B cell (primary cell): Measurements from ENCODE around the gene MT4. TPM values are rescaled to one million over a fixed set of nuclear protein-coding genes. Genes with fewer than 3 reads are reported as not detected.
A peak's percentile ranks its signal among the peaks of the same experiment; 100 is the strongest.

Experiments
- ATAC-seq: fragments of 200-7000 bp; cut with Tn5 transposase; one replicate; pipeline ENCODE4 v1.10.0; 2021; ENCODE audit warnings: low read depth, mild to moderate bottlenecking, moderate number of reproducible peaks, moderate library complexity
- CTCF ChIA-PET: fragments of 350-600 bp; sonication (Branson Sonifier 250); formaldehyde crosslinking; loops from one replicate; lab custom pipeline; 2021; ENCODE audit warnings: antibody characterized with exemption, inconsistent platforms; lab: Charles Lee
- POLR2A ChIA-PET: fragments of 350-600 bp; sonication (Branson Sonifier 250); formaldehyde crosslinking; loops from one replicate; lab custom pipeline; 2021; ENCODE audit warnings: antibody characterized with exemption; lab: Charles Lee
- DNase-seq: peaks from one replicate; pipeline ENCODE4 v3.0.0; 2013
- H2AFZ ChIP-seq: 2 replicates; pipeline ENCODE4 v1.6.1; 2012; ENCODE audit warnings: mild to moderate bottlenecking, low read depth, low read length; ENCODE audit not compliant: insufficient read depth, poor library complexity, severe bottlenecking
- H3K27ac ChIP-seq, 2 donors: 1 replicate in 1 of 2; 2 replicates in 1 of 2; pipeline ENCODE4 v1.5.1; 2012 to 2013; ENCODE audit warnings: low read length in 2 of 2, mild to moderate bottlenecking in 2 of 2, moderate library complexity in 1 of 2
- H3K27me3 ChIP-seq, 4 experiments: fragments of 200-600 bp in 1 of 4; sonication (generic) in 1 of 4; replicated peaks in 1 of 4; 1 replicate in 2 of 4; 2 replicates in 2 of 4; pipeline versions ENCODE4 v1.6.1 to v1.7.0; 2013 to 2016; ENCODE audit warnings: low read length in 3 of 4, mild to moderate bottlenecking in 2 of 4, mixed read lengths in 1 of 4, moderate library complexity in 1 of 4; ENCODE audit not compliant: insufficient read depth in 4 of 4, control insufficient read depth in 3 of 4; ENCODE audit errors: control extremely low read depth in 1 of 4
- H3K36me3 ChIP-seq, 2 experiments: replicated peaks in 1 of 2; 1 replicate in 1 of 2; 2 replicates in 1 of 2; pipeline versions ENCODE4 v1.6.1 to v1.7.1; 2013; ENCODE audit warnings: low read length in 1 of 2; ENCODE audit not compliant: insufficient read depth in 2 of 2, control insufficient read depth in 1 of 2; ENCODE audit errors: control extremely low read depth in 1 of 2, extremely low read depth in 1 of 2
- H3K4me1 ChIP-seq, 2 donors: fragments of 200-600 bp in 1 of 2; sonication (generic) in 1 of 2; 1 replicate in 1 of 2; 2 replicates in 1 of 2; pipeline versions ENCODE4 v1.5.1 to v1.6.1; 2013 to 2017; ENCODE audit warnings: low read length in 2 of 2; ENCODE audit not compliant: control insufficient read depth in 2 of 2, insufficient read depth in 2 of 2
- H3K4me2 ChIP-seq: replicated peaks from 2 replicates; pipeline ENCODE3; 2012; ENCODE audit warnings: mild to moderate bottlenecking, low read depth, low read length; ENCODE audit not compliant: poor library complexity, severe bottlenecking
- H3K4me3 ChIP-seq, 5 experiments: fragments of 200-600 bp in 1 of 5; sonication (generic) in 1 of 5; 1 replicate in 3 of 5; 2 replicates in 2 of 5; pipeline versions ENCODE4 v1.5.1 to v1.7.0; 2011 to 2016; ENCODE audit warnings: low read length in 4 of 5, mild to moderate bottlenecking in 4 of 5, low read depth in 2 of 5, control low read depth in 1 of 5, moderate library complexity in 1 of 5; ENCODE audit not compliant: insufficient read depth in 1 of 5; ENCODE audit errors: control extremely low read depth in 1 of 5, extremely low read depth in 1 of 5
- H3K79me2 ChIP-seq: fragments of 200-600 bp; sonication (generic); one replicate; pipeline ENCODE4 v1.6.0; 2016; ENCODE audit warnings: low read length; ENCODE audit not compliant: control insufficient read depth, insufficient read depth
- H3K9ac ChIP-seq: fragments of 200-600 bp; sonication (generic); 2 replicates; pipeline ENCODE4 v1.6.1; 2017; ENCODE audit warnings: mild to moderate bottlenecking, low read length, moderate library complexity
- H3K9me3 ChIP-seq, 3 donors: one replicate each; pipeline versions ENCODE4 v1.6.1 to v1.7.1; 2013; ENCODE audit warnings: low read length in 2 of 3; ENCODE audit not compliant: control insufficient read depth in 2 of 3, insufficient read depth in 1 of 3; ENCODE audit errors: control extremely low read depth in 1 of 3
- H4K20me1 ChIP-seq: 2 replicates; pipeline ENCODE4 v1.6.0; 2012; ENCODE audit warnings: mild to moderate bottlenecking, low read length; ENCODE audit not compliant: insufficient read depth, control insufficient read depth, poor library complexity, severe bottlenecking
- H3K27ac Mint-ChIP-seq: one replicate; pipeline ENCODE4 v1.8.0; 2021; ENCODE audit warnings: mixed read lengths
- H3K27me3 Mint-ChIP-seq: one replicate; pipeline ENCODE4 v1.8.0; 2021; ENCODE audit warnings: mixed read lengths
- H3K4me1 Mint-ChIP-seq: one replicate; pipeline ENCODE4 v1.8.0; 2021; ENCODE audit warnings: mixed read lengths
- H3K4me3 Mint-ChIP-seq: one replicate; pipeline ENCODE4 v1.8.0; 2021; ENCODE audit warnings: mixed read lengths
- H3K9me3 Mint-ChIP-seq: one replicate; pipeline ENCODE4 v1.8.0; 2022; ENCODE audit warnings: mixed read lengths; ENCODE audit not compliant: insufficient read depth
- EZH2 ChIP-seq: IDR thresholded peaks from 2 replicates; pipeline ENCODE4 v1.6.1; 2012; ENCODE audit warnings: borderline replicate concordance, low read depth, mild to moderate bottlenecking, moderate library complexity, low read length; ENCODE audit not compliant: insufficient read depth, poor library complexity, severe bottlenecking
- WGBS: methylation state at CpG from one replicate; pipeline ENCODE4 v1.1.5; 2013; ENCODE audit warnings: missing lambda C conversion rate; ENCODE audit not compliant: insufficient coverage; 5-methylcytosine and 5-hydroxymethylcytosine counted together
- intact Hi-C: fragments of 100-400 bp; cut with micrococcal nuclease; formaldehyde crosslinking; loops from one replicate; pipeline ENCODE4 v1.10.0; 2022
- polyA plus RNA-seq: library from polyadenylated mRNA; depleted of rRNA; stranded (reverse); fragments of >200 nt; gene quantifications from 2 replicates; pipeline ENCODE4 v1.2.3, GENCODE V29; 2012
- total RNA-seq, 2 donors: library from RNA; stranded (reverse); fragments of 120-200 nt in 1 of 2; gene quantifications; 1 replicate in 1 of 2; 2 replicates in 1 of 2; pipeline versions ENCODE4 v1.2.3 to v1.2.4, GENCODE V29; 2013 to 2022
- TF ChIP-seq, protein P1 (sequence below): fragments of 200-600 bp; IDR thresholded peaks from one replicate; pipeline ENCODE4 v1.8.0; 2022; ENCODE audit warnings: antibody characterized with exemption, mild to moderate bottlenecking

MT4 gene
- total and polyA plus RNA-seq, 2 donors (not counting 1 experiment from before 2014, with no cell fraction given), result not detected

DNA sequence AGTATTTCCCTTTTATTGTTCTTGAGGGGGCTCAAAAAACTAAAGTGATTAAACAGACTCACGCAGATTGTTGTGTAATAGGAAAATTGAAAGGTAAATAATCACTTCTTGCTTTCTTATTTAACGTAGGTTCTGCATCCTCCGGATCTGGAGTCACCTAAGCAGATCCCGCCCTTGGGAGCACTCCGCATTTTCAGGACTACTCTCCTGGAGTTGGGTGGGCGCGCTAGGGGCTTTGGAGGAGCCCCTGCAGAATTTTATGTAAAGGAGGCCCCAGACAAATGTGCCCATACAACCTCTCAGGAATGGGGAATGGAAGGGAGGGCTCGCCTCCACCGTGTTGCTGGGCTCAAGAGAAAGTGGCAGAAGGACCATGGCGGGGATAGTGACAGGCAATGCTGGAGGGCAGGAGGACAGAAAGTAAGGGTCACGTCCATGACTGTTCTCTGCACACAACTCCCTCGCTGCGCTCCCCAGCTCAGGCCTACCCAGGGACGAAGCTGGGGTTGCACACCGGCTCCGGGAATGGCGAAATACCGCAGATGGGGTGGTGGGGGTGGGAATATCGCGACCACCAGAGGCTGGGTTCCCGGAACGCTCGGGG lies 51.8 kb downstream of the MT4 start:
- H3K4me2 ChIP-seq, result peak overlapping the region; percentile 70
- ChIA-PET CTCF (interaction anchor here (1.4 kb wide), 1 partner anchor 16 kb away, joined by 6 read pairs; no protein-coding TSS in a partner anchor), POLR2A (interaction anchor here (0.7 kb wide), 1 partner anchor 425 kb away, joined by 7 read pairs; no protein-coding TSS in a partner anchor)
- peaks cover 10% of the 10 kb centered on the region for H3K4me1 Mint-ChIP-seq
- H4K20me1 ChIP-seq, result no peaks in the 10 kb centered on the region
- TF ChIP-seq EZH2, result no peak
- TF ChIP-seq, protein P1, sequence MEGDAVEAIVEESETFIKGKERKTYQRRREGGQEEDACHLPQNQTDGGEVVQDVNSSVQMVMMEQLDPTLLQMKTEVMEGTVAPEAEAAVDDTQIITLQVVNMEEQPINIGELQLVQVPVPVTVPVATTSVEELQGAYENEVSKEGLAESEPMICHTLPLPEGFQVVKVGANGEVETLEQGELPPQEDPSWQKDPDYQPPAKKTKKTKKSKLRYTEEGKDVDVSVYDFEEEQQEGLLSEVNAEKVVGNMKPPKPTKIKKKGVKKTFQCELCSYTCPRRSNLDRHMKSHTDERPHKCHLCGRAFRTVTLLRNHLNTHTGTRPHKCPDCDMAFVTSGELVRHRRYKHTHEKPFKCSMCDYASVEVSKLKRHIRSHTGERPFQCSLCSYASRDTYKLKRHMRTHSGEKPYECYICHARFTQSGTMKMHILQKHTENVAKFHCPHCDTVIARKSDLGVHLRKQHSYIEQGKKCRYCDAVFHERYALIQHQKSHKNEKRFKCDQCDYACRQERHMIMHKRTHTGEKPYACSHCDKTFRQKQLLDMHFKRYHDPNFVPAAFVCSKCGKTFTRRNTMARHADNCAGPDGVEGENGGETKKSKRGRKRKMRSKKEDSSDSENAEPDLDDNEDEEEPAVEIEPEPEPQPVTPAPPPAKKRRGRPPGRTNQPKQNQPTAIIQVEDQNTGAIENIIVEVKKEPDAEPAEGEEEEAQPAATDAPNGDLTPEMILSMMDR, result no peak
- peak overlapping the region; percentile 9 for H3K4me3 Mint-ChIP-seq
- H3K9me3 ChIP-seq, result no peaks in the 10 kb centered on the region
- 52% methylated on average over 22 of the region's 23 CpGs for WGBS
- H3K27ac Mint-ChIP-seq, result no peak overlapping the region
- peak overlapping the region in 1 of 5 experiments; percentile 30 for H3K4me3 ChIP-seq
- H3K36me3 ChIP-seq, result no peaks in the 10 kb centered on the region
- peaks cover 36% of the 10 kb centered on the region for H3K27me3 Mint-ChIP-seq
- peaks cover 10% of the 10 kb centered on the region in 2 donors for H3K4me1 ChIP-seq
- H3K9ac ChIP-seq, result peak overlapping the region; percentile 23
- no peaks in the 10 kb centered on the region for H3K79me2 ChIP-seq
- H3K27me3 ChIP-seq, result peaks cover 0 to 33% (median 17%) of the 10 kb centered on the region in 4 experiments
- DNase-seq (no peak), ATAC-seq (no peak)
- no peak overlapping the region for H3K27ac ChIP-seq
- intact Hi-C loops, result no loop called here
- H3K9me3 Mint-ChIP-seq, result no peaks in the 10 kb centered on the region
- no peak overlapping the region for H2AFZ ChIP-seq
